GM10266 (cell line): Measurements from ENCODE around the gene DHX34.
"Not testable (repeated sequence)": the region's sequence is repeated elsewhere in the genome, so short reads cannot be mapped to it uniquely, and the experiment has no call there.

Experiments
- DNase-seq: peaks from one replicate; pipeline ENCODE4 v3.0.0; 2012; ENCODE audit errors: extremely low spot score
- TF ChIP-seq, protein P1 (sequence below): IDR thresholded peaks from 2 replicates; pipeline ENCODE4 v1.5.1; 2012; ENCODE audit warnings: mild to moderate bottlenecking, low read depth; ENCODE audit not compliant: control insufficient read depth, insufficient read depth; ENCODE audit errors: missing control alignments

DHX34 gene

GRCh38 chr19:47357788-47358680 lies 8.9 kb downstream of the DHX34 start:
- TF ChIP-seq, protein P1, sequence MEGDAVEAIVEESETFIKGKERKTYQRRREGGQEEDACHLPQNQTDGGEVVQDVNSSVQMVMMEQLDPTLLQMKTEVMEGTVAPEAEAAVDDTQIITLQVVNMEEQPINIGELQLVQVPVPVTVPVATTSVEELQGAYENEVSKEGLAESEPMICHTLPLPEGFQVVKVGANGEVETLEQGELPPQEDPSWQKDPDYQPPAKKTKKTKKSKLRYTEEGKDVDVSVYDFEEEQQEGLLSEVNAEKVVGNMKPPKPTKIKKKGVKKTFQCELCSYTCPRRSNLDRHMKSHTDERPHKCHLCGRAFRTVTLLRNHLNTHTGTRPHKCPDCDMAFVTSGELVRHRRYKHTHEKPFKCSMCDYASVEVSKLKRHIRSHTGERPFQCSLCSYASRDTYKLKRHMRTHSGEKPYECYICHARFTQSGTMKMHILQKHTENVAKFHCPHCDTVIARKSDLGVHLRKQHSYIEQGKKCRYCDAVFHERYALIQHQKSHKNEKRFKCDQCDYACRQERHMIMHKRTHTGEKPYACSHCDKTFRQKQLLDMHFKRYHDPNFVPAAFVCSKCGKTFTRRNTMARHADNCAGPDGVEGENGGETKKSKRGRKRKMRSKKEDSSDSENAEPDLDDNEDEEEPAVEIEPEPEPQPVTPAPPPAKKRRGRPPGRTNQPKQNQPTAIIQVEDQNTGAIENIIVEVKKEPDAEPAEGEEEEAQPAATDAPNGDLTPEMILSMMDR = no peak
- no peak for DNase-seq

DNA sequence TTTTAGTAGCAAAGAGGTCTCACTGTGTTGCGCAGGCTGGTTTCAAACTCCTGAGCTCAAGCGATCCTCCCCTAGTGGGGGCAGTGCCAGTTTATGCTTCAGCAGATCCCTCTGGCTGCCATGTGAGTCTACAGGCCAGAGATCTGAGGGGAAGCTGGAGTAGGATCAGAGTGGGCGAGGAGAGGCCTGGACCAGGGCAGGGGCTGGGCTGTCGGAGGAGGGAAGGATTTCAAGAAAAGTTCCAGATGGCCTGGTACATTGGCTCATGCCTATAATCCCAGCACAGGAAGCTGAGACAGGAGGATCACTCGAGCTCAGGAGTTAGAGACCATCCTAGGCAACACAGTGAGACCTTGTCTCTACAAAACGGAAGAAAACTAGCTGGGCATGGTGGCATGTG lies 9.8 kb downstream of the DHX34 start:
- TF ChIP-seq, protein P1 = no peak
- no peak for DNase-seq

DNA sequence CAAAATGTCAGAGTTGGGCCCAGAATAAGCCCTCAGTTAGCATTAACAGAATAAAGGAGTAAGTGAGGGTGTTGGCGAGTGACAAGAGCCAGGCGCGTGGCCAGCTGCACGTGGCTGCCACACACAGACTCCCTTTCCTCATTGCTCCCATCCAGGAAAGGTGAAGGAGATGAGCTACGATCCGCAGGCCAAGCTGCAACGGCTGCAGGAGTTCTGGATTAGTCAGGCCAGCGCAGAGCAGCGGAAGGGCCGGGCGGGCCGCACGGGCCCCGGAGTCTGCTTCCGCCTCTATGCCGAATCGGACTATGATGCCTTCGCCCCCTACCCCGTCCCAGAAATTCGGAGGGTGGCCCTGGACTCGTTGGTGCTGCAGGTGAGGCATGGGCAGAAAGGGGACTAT lies 13.2 kb downstream of the DHX34 start:
- TF ChIP-seq, protein P1 = no peak
- no peak for DNase-seq

GRCh38 chr19:47363758-47364531 lies 14.8 kb downstream of the DHX34 start:
- DNase-seq = no peak
- TF ChIP-seq, protein P1 = no peak

- DNase-seq = not testable (repeated sequence)
These were observed 16.3 kb downstream of the DHX34 start for GRCh38 chr19:47365455-47365854.

DNA sequence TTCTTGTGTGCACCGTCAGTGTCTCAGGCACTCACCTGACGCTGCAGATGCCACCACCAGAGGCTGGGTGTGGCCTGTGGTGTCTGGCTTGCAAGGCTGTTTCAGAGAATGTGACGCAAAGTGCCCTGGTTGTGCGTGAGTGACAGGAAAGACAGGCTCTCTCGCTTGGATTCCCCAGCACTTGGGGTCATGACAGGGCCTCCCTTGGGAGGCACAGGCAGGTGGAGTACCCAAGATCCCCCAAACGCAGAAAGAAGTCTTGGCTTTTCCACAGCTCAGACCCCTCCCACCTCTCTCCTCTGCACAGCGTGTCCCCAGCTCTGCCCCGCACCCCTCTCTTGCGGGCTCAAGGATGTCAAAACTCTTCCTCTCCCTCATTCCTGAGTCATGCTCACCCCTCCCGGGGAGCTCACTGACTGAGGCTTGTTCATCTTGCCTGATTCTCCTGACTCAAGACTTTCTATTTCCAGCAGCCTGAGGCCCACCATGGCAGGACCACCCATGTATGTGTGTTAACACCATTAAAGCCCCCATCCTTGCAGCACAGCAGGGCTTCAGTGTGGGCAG lies 21.0 kb downstream of the DHX34 start:
- no peak for DNase-seq
- TF ChIP-seq, protein P1 = no peak

- TF ChIP-seq, protein P1 = no peak
- DNase-seq = no peak
These were observed 22.1 kb downstream of the DHX34 start for GRCh38 chr19:47371261-47371660.
